Transverse colon (tissue), 4 donors: Measurements from ENCODE around the gene ITGAE. TPM values are rescaled to one million over a fixed set of nuclear protein-coding genes. Genes with fewer than 3 reads are reported as not detected.

Source experiments
- DNase-seq: peaks from one replicate; pipeline ENCODE4 v3.0.0-alpha.2; 2019
- H3K27ac ChIP-seq, 4 donors: fragments of 200-600 bp; sonication (generic); 2 replicates each; pipeline ENCODE4 v1.5.1; 2016 to 2018; ENCODE audit warnings: inconsistent platforms in 4 of 4
- H3K27me3 ChIP-seq: fragments of 200-600 bp; sonication (generic); 2 replicates; pipeline ENCODE4 v1.5.1; 2017; ENCODE audit warnings: inconsistent platforms
- H3K36me3 ChIP-seq, 4 donors: fragments of 200-600 bp; sonication (generic); 2 replicates each; pipeline ENCODE4 v1.5.1; 2017 to 2019; ENCODE audit warnings: inconsistent platforms in 4 of 4
- H3K4me1 ChIP-seq, 4 donors: fragments of 200-600 bp; sonication (generic); 2 replicates each; pipeline ENCODE4 v1.5.1; 2017 to 2020; ENCODE audit warnings: inconsistent platforms in 4 of 4
- H3K4me3 ChIP-seq, 4 donors: fragments of 200-600 bp; sonication (generic); 1 replicate in 1 of 4; 2 replicates in 3 of 4; pipeline versions ENCODE4 v1.5.1 to v1.6.1; 2017 to 2019; ENCODE audit warnings: inconsistent platforms in 4 of 4
- H3K9me3 ChIP-seq, 2 donors: fragments of 200-600 bp; sonication (generic); 2 replicates each; pipeline ENCODE4 v1.5.1; 2017 to 2019; ENCODE audit warnings: inconsistent platforms in 2 of 2
- EP300 ChIP-seq: sonication (generic); formaldehyde crosslinking; IDR thresholded peaks from one replicate; pipeline ENCODE4 v1.6.1; 2017; ENCODE audit warnings: antibody characterized with exemption, low read depth
- POLR2A ChIP-seq: fragments of 450-650 bp; IDR thresholded peaks from one replicate; pipeline ENCODE4 v1.6.1; 2016; ENCODE audit warnings: antibody characterized with exemption, mild to moderate bottlenecking, moderate library complexity
- POLR2AphosphoS5 ChIP-seq, 3 donors: sonication (generic); formaldehyde crosslinking; IDR thresholded peaks; one replicate each; pipeline ENCODE4 v1.6.1; 2016; ENCODE audit warnings: antibody characterized with exemption in 3 of 3
- WGBS, 2 donors: methylation state at CpG; one replicate each; pipeline ENCODE4 v1.1.5; 2018; ENCODE audit warnings: low coverage in 1 of 2; 5-methylcytosine and 5-hydroxymethylcytosine counted together
- in situ Hi-C, 4 donors: fragments of 200-750 bp; cut with MboI; loops; one replicate each; pipeline versions ENCODE4 v1.15.0 to v1.15.1; 2017; ENCODE audit warnings: low sequenced_read_pairs in 3 of 4, low pct_ligation_motif_present in 1 of 4, low pct_unique_long_range_greater_than_20kb in 1 of 4
- intact Hi-C: fragments of 100-400 bp; cut with DNase I; formaldehyde crosslinking; loops from one replicate; pipeline ENCODE4 v1.15.1; 2023; ENCODE audit warnings: low total_unique reads
- total RNA-seq, 4 donors: library from RNA; depleted of rRNA; stranded (reverse); fragments of >200 nt; gene quantifications; one replicate each; pipeline ENCODE4 v1.1.0, GENCODE V29; 2016
- TF ChIP-seq, protein P1 (sequence below), 5 experiments: fragments of 200-600 bp in 3 of 5; fragments of 450-650 bp in 2 of 5; sonication (generic) in 3 of 5; IDR thresholded peaks; 1 replicate in 2 of 5; 2 replicates in 3 of 5; pipeline ENCODE4 v1.5.1; 2016 to 2017; ENCODE audit warnings: antibody characterized with exemption in 5 of 5, inconsistent platforms in 3 of 5, mild to moderate bottlenecking in 2 of 5, moderate library complexity in 1 of 5

The ITGAE gene
- total RNA-seq, 4 donors from 2014 or later = 2.8 to 23.1 (median 14.5) TPM

DNA sequence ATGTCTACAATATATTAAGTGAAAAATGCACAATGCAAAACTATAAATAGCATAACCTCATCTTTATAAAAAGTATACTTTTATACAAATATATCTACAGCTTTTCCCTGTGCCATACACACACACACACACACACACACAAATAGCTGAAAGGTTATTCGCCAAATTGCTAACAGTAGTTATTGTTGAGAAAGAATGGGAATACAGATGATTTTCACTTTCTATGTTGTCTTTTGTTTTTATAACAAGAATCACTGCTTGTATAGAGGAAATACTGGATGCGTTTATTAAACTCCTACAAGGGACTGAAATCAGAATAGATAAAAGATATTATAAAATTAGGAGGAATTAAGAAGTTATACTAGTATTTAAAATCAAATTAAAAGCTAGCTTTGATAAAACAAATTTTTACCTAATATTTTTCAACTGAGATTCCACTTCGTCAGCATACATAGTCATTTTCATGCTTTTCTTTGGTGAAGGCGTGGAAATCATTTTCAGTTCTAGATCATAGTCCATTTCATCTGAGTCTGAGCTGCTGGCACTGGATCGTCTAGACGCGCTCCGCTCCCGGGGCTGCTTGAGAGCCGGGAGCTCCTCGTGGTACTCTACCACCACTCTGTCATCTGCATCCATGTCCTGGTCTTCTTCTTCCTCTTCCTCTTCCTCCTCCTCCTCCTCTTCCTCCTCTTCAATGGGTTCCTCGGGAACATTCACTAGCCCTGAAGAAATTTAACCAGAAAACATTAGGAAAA lies 17.0 kb upstream of the ITGAE start:
- H3K9me3 ChIP-seq = no peaks in the 10 kb centered on the region
- no peaks in the 10 kb centered on the region for H3K4me1 ChIP-seq
- no peak overlapping the region for H3K4me3 ChIP-seq
- TF ChIP-seq EP300 (no peak), POLR2A (no peak)
- peaks cover 0 to 81% (median 39%) of the 10 kb centered on the region in 4 donors for H3K36me3 ChIP-seq
- no peak overlapping the region for H3K27ac ChIP-seq
- intact Hi-C loops = no loop called here
- no peak for DNase-seq
- H3K27me3 ChIP-seq = no peaks in the 10 kb centered on the region
- 93 to 95% methylated on average over 12 of the region's 12 CpGs for WGBS, 2 donors
- in situ Hi-C loops = no loop called here

DNA sequence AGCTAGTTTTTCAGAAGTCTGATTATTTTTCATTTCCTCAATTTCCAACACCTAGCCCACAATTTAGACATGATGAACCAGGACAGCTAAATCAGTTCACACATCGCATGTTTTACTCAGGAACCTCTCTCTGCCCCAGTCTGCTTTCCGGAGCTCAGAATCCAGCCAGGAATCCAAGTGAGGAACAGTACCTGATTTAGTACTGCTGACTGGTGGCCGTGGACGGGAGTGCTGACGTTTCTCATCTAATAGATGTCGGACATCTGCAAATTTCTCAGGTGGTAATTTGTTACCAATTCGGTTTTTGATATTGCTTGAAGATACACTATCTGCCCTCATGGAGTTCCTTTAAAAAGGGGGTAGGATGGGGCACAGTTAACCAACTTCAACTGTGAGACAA lies 14.9 kb upstream of the ITGAE start:
- Histone ChIP-seq H3K27ac (no peak overlapping the region), H3K36me3 (peaks cover 0 to 84% (median 35%) of the 10 kb centered on the region in 4 donors), H3K9me3 (no peaks in the 10 kb centered on the region), H3K27me3 (no peaks in the 10 kb centered on the region), H3K4me3 (no peak overlapping the region), H3K4me1 (no peaks in the 10 kb centered on the region)
- in situ Hi-C loops = no loop called here
- TF ChIP-seq POLR2AphosphoS5 (IDR thresholded peaks at IDR 0.05) = no peak
- TF ChIP-seq, protein P1, sequence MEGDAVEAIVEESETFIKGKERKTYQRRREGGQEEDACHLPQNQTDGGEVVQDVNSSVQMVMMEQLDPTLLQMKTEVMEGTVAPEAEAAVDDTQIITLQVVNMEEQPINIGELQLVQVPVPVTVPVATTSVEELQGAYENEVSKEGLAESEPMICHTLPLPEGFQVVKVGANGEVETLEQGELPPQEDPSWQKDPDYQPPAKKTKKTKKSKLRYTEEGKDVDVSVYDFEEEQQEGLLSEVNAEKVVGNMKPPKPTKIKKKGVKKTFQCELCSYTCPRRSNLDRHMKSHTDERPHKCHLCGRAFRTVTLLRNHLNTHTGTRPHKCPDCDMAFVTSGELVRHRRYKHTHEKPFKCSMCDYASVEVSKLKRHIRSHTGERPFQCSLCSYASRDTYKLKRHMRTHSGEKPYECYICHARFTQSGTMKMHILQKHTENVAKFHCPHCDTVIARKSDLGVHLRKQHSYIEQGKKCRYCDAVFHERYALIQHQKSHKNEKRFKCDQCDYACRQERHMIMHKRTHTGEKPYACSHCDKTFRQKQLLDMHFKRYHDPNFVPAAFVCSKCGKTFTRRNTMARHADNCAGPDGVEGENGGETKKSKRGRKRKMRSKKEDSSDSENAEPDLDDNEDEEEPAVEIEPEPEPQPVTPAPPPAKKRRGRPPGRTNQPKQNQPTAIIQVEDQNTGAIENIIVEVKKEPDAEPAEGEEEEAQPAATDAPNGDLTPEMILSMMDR (IDR thresholded peaks at IDR 0.05) = no peak
- no peak for TF ChIP-seq EP300
- TF ChIP-seq POLR2A = no peak
- DNase-seq = no peak
- WGBS, 2 donors = 95 to 100% methylated on average over 1 to 7 of the region's 7 CpGs
- intact Hi-C loops = no loop called here

DNA sequence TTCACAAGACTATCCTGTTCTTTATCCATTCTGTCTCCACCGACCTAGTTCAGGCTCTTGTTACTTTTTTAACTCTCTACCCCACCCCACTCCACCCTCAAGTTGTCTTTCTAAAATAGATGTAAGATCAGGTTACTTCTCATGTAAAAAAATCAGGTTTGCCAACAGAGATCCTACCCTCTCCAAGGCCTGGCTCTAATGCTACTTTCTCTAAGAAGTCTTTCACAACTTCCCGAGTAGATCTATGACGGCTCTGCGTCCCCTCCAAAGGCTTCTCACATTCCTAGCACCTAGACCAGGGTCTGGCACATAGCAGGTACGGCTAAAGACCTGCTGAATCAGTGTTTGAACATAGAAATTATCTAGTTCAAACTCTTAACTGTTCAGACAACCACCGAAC lies 14.1 kb upstream of the ITGAE start:
- no peak overlapping the region for H3K4me3 ChIP-seq
- no peaks in the 10 kb centered on the region for H3K4me1 ChIP-seq
- in situ Hi-C loops = no loop called here
- H3K27ac ChIP-seq = no peak overlapping the region
- no peak for DNase-seq
- 89 to 94% methylated on average over 6 of the region's 6 CpGs for WGBS, 2 donors
- TF ChIP-seq EP300 (no peak), POLR2AphosphoS5 (IDR thresholded peaks at IDR 0.05) (no peak), POLR2A (no peak)
- TF ChIP-seq, protein P1 (IDR thresholded peaks at IDR 0.05) = no peak
- intact Hi-C loops = no loop called here
- no peaks in the 10 kb centered on the region for H3K27me3 ChIP-seq
- H3K36me3 ChIP-seq = peaks cover 0 to 80% (median 34%) of the 10 kb centered on the region in 4 donors
- no peaks in the 10 kb centered on the region for H3K9me3 ChIP-seq

DNA sequence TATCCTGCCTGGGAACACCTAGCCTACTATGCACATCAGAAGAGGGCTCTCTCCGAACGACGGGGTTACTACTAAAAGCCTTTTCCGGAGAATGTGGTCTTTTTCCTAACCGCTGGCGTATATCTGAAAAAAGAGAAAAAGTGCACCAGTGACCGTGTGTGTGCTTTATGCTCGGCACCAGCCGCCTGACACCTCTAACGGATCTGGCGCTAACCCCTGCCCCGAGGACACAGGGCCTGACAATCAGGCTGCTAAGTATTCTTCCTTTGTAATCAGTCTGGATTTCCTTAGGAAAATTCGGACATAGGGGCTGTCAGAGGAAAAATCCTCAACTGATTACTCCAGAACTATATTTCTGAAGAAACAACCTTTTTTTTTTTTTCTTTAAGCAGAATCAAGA lies 13.4 kb upstream of the ITGAE start:
- Histone ChIP-seq H3K27me3 (no peaks in the 10 kb centered on the region), H3K4me3 (no peak overlapping the region), H3K36me3 (peaks cover 0 to 75% (median 31%) of the 10 kb centered on the region in 4 donors), H3K27ac (no peak overlapping the region), H3K9me3 (no peaks in the 10 kb centered on the region), H3K4me1 (no peaks in the 10 kb centered on the region)
- in situ Hi-C loops = no loop called here
- WGBS, 2 donors = 96 to 97% methylated on average over 5 to 13 of the region's 13 CpGs
- intact Hi-C loops = no loop called here
- DNase-seq = no peak
- TF ChIP-seq EP300 (no peak), POLR2A (no peak), POLR2AphosphoS5 (IDR thresholded peaks at IDR 0.05) (no peak)
- TF ChIP-seq, protein P1 (IDR thresholded peaks at IDR 0.05) = no peak

DNA sequence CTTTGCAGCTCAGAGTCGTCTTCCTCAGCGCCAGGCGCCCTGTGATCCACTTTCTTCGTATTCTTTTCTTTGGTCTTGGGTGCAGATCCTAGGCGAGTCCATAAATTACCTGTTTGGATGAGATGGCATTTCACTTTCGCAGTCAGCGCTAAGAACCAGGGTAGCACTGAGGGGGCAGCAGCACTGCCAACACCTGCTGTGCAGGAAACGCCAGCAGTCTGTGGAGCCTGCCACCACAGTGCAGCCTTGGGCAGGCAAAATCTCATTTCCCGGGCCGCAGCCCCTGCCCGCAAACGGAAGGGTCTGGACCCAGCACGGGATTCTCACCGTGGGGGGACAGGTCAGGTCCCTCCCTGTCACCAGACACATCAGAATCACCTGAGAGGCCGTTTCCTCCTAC lies 12.2 kb upstream of the ITGAE start:
- no peak overlapping the region for H3K27ac ChIP-seq
- H3K27me3 ChIP-seq = no peaks in the 10 kb centered on the region
- H3K9me3 ChIP-seq = no peaks in the 10 kb centered on the region
- H3K36me3 ChIP-seq = peaks cover 0 to 63% (median 30%) of the 10 kb centered on the region in 4 donors
- in situ Hi-C loops = no loop called here
- no peak for DNase-seq
- intact Hi-C loops = no loop called here
- H3K4me3 ChIP-seq = no peak overlapping the region
- no peaks in the 10 kb centered on the region for H3K4me1 ChIP-seq
- TF ChIP-seq EP300 (no peak), POLR2AphosphoS5 (IDR thresholded peaks at IDR 0.05) (no peak), POLR2A (no peak)
- TF ChIP-seq, protein P1 (IDR thresholded peaks at IDR 0.05) = no peak
- 92 to 95% methylated on average over 7 to 15 of the region's 15 CpGs for WGBS, 2 donors
